NCI-H2107 treated with DMSO at 0.1 percent for 48 hours (cell line): Measurements from ENCODE around the gene GNS.

Experiments used
- DNase-seq: peaks from one replicate; lab custom pipeline; 2025; ENCODE audit not compliant: unreplicated experiment; lab: John Stamatoyannopoulos, UW

Gene GNS

DNA sequence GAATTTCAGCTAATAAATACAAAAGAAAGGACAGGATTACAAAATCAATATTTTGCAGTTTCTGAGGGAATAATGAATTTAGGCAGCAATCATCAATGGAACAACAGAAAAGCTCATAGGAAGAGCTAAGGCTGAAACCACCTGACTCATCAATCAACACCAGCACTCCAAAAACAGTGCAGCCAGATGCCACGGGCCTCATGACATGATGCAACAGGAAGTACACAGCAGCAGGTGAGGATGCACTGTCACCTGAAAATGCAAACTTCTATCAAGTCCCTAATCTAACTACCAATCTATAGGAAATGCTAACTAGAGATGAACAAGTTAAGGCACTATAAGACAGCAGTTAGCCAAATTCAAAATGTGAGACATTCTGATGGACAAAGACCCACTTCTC lies 21.7 kb downstream of the GNS start:
- peak; percentile 23 for DNase-seq

- DNase-seq = no peak
Measured at GRCh38 chr12:64736771-64737170, 22.4 kb downstream of the GNS start.

DNA sequence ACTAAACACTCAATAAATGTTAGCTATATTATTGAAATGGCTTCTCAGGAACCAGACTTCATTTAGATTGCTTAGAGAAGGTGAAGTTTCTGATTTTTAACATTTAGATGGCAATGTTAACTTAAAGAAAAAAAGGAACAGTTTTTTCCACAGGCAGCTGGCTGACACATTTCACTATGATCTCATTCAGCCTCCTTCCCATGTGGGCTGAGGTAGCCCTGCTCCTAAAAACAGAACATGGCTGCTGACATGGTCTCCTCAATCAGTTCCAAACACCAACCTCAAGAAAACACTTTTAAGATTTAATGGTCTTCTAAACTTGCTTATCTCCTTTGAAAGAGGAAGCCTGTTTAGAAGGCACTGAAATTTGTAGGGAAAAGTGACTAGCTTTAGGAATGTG lies 23.8 kb downstream of the GNS start:
- DNase-seq = no peak

DNA sequence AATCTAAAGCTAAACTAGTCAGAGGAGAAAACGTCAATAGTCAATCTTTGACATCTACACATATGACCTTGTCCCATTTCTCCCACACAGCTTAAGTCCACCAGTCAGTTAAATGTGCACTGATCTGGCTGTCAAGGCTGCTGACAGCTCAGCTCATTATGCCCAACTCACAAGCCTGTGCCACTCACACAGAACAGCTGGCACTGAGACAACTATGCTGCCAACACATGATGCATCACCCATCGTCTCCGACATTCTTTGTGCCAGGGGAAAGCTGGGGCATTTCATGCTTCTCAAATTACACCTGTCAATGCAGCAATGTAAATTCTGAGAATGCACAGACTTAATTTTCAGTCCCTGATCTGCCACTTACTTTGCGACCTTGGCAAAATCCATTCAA lies 25.3 kb downstream of the GNS start:
- peak; percentile 64 for DNase-seq

GRCh38 chr12:64731683-64732082 lies 27.5 kb downstream of the GNS start:
- no peak for DNase-seq

GRCh38 chr12:64730588-64730969 lies 28.6 kb downstream of the GNS start:
- no peak for DNase-seq

- DNase-seq = peak; percentile 59
Measured at GRCh38 chr12:64729909-64730587, 29.2 kb downstream of the GNS start.

DNA sequence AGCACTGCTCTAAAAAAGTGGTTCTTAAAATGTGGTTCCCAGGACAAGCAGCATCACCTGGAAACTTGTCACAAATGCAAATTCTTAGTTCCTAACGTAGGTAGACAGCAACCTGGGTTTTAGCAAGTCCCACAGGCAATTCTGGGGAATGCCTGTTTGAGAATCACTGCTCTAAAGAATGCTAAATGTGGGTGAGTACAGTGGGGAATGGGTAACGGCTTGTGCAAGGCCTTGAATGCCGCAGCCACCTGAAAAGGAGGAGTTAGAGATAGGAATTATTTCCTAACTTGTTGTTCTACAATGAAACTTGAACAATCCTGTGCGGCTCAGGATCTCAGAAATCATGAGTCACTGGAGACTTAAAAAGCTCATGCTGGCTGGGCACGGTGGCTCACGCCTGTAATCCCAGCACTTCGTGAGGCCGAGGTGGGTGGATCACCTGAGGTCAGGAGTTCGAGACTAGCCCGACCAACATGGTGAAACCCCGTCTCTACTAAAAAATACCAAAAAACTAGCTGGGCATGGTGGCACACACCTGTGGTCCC lies 34.9 kb downstream of the GNS start:
- DNase-seq = no peak

DNA sequence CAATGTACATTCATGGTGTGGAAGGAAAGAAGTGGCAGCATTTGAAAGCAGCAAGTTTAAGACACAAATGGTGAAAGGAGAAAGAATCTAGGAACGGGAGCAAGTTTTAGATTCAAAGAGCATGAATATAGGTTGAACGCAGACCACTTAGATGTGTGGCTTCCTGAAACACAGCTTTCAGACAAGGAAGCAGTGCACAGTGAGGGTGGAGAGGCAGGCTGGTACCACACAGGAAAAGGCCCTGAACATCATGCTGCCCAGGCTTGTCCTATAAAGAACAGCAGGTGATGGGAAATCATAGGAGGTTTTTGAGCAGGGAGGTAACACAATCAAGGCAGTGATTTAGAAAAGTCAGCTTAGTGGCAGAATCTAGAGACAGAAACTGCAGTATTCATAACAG lies 35.6 kb downstream of the GNS start:
- DNase-seq = no peak

GRCh38 chr12:64722835-64723234 lies 36.4 kb downstream of the GNS start:
- no peak for DNase-seq

DNA sequence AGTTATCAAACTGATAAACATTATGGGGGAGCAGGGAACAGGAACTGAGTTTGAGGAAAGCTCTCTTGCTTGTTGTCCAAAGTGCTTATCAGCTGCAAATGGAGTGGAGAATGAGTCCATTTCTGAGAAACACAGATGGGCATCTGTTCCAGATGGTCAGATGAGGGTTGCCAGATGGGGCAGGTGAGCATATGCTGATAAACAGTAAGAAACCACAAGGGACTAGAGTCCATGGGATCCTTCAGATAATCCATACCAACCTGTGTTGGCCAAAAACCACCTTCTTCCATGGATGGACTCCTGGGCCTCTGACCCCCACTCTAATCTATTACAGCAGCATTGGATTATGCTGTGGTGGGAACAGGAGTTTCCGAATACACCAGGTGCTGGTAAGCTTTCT lies 38.3 kb downstream of the GNS start:
- no peak for DNase-seq

DNA sequence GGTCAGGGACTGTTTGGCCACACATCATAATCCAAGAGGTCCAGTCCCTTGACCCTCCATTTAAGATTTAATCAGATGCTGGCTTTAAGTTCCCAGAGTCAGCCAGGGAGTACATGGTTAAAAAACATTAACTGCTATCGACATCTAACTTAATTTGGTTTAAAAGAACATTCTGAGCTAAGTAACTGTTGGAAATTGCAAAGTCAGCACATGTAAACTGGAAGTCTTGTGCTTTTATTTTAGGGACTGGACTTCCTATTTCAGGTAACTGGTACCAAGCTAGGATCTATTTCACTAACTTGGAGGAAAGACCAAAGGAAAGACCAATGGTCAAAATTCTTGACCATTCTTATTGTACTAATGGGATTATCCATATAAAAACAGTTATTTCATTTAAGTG lies 40.6 kb downstream of the GNS start:
- no peak for DNase-seq

DNA sequence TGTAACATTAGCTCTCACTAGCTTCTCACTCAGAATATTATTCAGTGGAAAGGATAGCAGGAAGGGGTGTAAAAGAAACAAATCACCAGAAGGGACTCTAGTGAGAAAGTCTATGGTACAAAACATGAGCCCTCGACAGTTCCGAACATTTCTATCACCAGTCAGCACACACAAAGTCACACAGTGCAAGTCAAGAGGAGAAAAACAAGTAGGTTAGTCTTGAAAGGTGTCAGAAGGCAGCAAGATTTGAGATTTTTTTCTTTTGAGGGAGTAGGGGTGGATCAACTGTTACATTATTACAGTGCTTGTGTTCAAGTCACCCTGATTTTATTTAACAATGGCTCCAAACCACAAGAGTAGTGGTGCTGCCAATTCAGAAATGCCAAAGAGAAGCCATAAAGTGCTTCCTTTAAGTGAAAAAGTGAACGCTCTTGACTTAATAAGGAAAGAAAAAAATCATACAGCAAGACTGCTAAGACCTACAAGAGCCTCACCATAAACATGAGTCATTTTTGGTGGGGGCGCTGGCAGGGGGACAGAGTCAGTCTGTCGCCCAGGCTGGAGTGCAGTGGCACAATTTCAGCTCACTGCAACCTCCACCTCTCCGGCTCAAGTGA lies 42.3 kb downstream of the GNS start:
- DNase-seq = no peak

GRCh38 chr12:64716371-64716770 lies 42.8 kb downstream of the GNS start:
- no peak for DNase-seq

DNA sequence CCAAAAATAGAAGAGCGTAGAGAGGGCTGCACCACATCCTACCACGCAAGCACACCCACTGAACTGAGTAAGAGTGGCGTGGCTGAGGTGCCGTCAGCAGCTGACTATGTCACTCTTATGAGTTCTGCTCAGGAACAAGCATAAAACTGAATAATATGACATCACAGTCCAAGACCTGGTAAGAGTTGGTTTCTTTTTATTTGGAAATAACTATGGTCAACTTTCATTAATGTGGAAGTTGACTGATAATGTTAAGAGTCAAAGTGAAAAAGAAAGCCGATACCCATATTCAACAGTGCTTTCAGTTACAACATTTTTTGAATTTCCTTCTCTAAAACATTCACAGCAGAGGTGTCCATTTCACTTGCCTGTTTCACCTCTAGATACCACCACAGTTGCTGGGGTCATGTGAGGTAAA lies 44.6 kb downstream of the GNS start:
- DNase-seq = no peak

DNA sequence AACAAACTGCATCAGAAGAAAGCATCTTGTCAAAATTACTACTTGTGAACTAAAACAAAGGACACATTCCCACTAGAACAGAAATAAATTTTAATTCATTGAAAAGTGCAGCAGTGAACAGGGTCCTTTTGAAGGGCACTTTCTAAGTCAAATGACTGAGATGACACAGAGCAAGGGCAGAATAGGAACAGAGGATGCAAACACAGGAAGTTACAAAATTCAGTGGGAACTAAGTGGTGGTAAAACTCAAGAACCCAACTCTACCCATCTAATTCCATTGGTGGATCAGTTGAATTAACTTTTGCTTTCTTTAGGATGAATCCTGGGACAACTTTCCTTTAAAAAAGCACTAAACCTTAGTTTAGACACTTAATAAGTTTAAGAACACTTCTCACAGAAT lies 45.8 kb downstream of the GNS start:
- DNase-seq = no peak

GRCh38 chr12:64709429-64709828 lies 49.8 kb downstream of the GNS start:
- DNase-seq = no peak

- no peak for DNase-seq
Measured at GRCh38 chr12:64707926-64708325, 51.3 kb downstream of the GNS start.

GRCh38 chr12:64707362-64707761 lies 51.8 kb downstream of the GNS start:
- no peak for DNase-seq

- no peak for DNase-seq
Measured at GRCh38 chr12:64706857-64707256, 52.3 kb downstream of the GNS start.

DNA sequence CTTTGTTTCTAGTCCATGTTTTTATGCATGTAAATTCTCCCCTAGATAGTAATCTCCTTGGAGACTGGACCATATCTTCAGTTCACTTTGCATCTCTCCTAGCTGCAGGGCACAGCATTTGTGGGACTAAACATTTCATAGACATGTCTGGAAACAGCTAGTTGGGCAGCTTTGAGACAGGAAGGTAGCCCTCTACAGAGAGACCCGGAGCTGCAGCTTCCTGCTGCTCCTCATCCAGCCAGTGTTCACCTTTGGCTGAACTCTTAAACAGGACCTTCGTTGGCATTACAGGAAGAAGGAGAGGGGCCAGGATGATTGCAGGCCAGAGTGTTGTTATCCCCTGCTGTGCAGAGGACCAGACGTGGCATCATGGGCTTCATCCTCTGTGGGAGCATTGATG lies 52.9 kb downstream of the GNS start:
- DNase-seq = no peak

GRCh38 chr12:64701283-64701682 lies 57.9 kb downstream of the GNS start:
- DNase-seq = peak; percentile 83

DNA sequence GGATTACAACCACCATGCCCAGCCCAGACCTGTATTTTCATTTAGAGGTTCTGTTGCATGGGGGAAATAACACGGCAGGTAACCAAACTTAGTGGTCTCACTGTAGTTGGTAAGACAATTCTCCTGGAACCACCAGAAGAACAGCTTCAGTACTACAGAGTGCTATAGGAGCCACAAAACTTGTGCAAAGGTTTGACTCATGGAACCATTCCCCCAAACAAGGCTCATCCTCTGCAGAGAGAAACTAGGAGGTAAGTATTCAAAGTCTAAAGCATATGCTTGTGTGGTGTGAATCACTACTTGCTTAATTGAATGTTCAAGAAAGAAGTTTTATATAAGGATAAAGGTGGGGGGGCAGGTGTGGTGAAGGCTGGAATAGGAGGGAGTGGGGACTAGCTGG lies 58.7 kb downstream of the GNS start:
- DNase-seq = no peak
